Mononuclear cell (primary cell): ENCODE data around the gene VPS45. TPM values are rescaled to one million over a fixed set of nuclear protein-coding genes. Genes with fewer than 3 reads are reported as not detected.
A peak's percentile ranks its signal among the peaks of the same experiment; 100 is the strongest.
"Not testable (repeated sequence)": the region's sequence is repeated elsewhere in the genome, so short reads cannot be mapped to it uniquely, and the experiment has no call there.

Experiments used
- H3K27me3 ChIP-seq: 2 replicates; pipeline ENCODE4 v1.6.0; 2011; ENCODE audit warnings: low read length, control low read depth; ENCODE audit not compliant: insufficient read depth
- H3K4me1 ChIP-seq: 2 replicates; pipeline ENCODE4 v1.5.1; 2011; ENCODE audit warnings: mild to moderate bottlenecking, low read length, control low read depth; ENCODE audit not compliant: insufficient read depth
- H3K4me3 ChIP-seq: 2 replicates; pipeline ENCODE4 v1.5.1; 2011; ENCODE audit warnings: mild to moderate bottlenecking, low read length, moderate library complexity
- H3K9me3 ChIP-seq: 2 replicates; pipeline ENCODE4 v1.5.1; 2011; ENCODE audit warnings: low read depth, mild to moderate bottlenecking, control low read depth, low read length
- total RNA-seq: library from RNA; depleted of rRNA; stranded (reverse); fragments of >200 nt; gene quantifications from one replicate; pipeline ENCODE4 v1.2.3, GENCODE V29; 2012

The VPS45 gene
- total RNA-seq, 1 donor = 11.5 TPM

DNA sequence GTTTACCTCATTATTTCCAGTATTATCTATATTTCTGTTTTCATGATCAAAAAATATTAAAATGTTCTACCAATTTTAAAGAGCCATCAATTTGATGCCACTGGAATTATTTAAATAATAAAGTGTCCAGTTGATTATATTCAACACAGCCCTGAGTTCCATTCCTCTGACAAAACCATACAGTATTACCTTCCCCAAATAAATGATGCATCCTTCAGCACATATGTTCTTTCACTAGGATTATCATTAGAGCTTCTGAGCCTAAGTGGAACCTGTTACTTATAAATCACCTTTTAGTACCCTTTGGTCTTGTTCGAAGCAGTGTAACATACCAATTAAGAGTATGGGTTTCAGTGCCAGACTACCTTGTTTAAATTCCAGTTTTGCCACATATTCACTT, 64.8 kb downstream of the VPS45 start:
- Histone ChIP-seq H3K4me1 (peaks cover 2% of the 10 kb centered on the region), H3K4me3 (no peak overlapping the region), H3K27me3 (no peaks in the 10 kb centered on the region), H3K9me3 (no peaks in the 10 kb centered on the region)

DNA sequence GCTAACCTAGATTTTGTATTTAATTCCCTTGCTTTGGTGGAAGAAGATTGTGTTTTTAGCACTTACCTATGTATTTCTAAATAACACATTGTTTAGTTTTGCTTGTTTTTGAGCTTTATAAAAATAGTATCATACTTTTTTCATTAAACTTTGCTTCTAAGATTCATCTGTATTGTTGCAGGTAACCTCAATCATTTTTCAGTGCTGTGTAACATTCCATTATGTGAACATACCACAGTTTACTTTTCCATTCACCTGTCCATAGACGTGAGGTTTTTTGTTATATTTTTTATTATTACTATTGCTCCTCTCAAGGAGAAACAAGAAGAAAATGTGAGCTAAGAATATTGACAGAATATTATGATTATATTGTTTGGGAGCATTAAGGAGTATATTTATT, 67.0 kb downstream of the VPS45 start:
- Histone ChIP-seq H3K4me1 (no peaks in the 10 kb centered on the region), H3K4me3 (no peak overlapping the region), H3K27me3 (no peaks in the 10 kb centered on the region), H3K9me3 (no peaks in the 10 kb centered on the region)

DNA sequence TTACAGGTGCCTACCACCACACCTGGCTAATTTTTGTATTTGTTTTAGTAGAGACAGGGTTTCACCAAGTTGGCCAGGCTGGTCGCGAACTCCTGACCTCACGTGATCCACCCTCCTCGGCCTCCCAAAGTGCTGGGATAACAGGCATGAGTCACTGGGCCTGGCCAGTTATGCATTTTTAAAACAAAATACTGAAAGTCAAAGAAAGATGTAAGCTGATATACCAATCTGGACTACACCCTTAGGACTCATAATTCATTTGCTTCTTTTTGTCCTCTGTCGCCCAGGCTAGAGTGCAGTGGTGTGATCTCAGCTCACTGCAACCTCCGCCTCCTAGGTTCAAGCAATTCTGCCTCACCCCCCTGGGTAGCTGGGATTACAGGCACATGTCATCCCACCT, 67.8 kb downstream of the VPS45 start:
- H3K9me3 ChIP-seq, H3K27me3 ChIP-seq, H3K4me3 ChIP-seq: not testable (repeated sequence)

DNA sequence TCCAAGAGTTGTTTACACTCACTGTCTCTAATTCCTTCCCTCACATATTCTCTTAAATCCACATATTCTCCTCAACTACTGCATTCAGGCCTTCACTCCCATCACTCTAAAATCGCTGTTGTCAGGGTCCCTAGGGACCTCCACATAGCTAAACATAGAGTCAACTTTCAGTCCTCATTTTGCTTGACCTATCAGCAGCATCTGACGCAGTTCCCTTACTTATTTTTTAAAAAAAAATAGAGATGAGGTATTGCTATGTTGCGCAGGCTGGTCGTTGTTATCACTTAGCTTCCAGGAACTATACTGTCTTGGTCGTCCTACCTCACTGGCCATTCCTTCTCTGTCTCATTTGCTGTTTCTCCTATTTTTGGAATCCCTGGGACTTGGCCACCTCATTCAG, 70.5 kb downstream of the VPS45 start:
- Histone ChIP-seq H3K9me3 (no peaks in the 10 kb centered on the region), H3K4me1 (no peaks in the 10 kb centered on the region), H3K27me3 (no peaks in the 10 kb centered on the region), H3K4me3 (no peak overlapping the region)

More for the DNA sequence above, 67.8 kb downstream of the VPS45 start:
- not testable (repeated sequence) for H3K4me1 ChIP-seq

DNA sequence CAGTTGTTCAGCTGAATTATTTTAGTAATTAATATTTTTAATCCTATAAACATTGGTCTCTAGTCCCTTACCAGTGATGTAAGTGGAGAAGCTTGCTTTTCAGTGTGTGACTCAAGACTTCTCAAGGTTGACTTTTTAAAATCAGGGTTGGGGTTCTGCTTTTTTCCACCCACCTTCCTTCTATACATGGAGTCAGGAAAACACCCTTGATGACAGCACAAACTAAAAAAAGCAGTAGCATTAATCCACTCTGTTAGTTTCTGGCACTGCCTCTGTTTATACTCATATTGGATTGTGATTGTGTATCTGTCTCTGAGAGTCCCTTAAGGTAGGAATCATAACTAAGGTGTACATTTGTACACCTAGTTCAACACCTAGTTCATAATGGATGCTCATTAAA, 73.9 kb downstream of the VPS45 start:
- Histone ChIP-seq H3K4me3 (no peak overlapping the region), H3K9me3 (no peaks in the 10 kb centered on the region), H3K27me3 (no peaks in the 10 kb centered on the region), H3K4me1 (peaks cover 8% of the 10 kb centered on the region)

DNA sequence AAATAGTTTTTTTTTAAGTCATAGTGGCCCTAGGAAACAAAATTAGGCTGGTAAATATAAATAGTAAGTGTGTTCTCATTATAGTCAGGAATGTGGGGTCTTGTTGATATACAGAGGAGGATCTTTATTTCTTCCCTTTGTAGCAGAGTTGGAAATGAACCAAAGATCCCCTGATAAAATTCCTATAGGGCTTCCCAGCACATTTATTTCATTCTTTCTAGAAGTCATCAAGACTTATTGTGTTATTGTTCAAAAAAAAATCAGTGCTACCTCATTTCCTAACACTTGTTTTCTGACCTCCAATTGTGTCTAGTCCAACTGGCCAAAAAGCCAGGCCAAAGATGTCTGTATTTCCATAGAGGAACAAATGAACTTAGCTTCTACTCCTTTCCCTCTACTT, 74.5 kb downstream of the VPS45 start:
- Histone ChIP-seq H3K4me1 (peaks cover 12% of the 10 kb centered on the region), H3K27me3 (no peaks in the 10 kb centered on the region), H3K4me3 (no peak overlapping the region), H3K9me3 (no peaks in the 10 kb centered on the region)

DNA sequence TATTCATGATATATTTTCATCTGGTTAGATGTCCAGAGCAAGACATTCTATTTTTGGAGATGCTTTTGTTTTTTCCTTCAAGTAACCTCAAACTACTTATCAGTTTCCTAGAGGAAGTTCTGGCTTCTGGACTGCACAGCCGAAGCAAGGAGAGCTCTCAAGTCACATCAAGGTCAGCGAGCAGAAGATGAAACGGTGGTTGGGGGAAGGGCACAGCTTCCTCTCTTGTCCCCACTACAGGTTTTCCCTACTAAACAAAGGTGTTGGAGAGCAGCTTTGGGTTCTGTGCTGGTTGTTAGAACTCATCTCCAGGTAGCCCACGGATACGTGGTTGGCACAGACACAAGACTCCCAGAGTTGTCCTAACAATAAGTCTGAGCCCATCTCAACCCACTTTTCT, 77.0 kb downstream of the VPS45 start:
- H3K4me3 ChIP-seq = no peak overlapping the region
- H3K27me3 ChIP-seq = no peaks in the 10 kb centered on the region
- no peaks in the 10 kb centered on the region for H3K9me3 ChIP-seq
- H3K4me1 ChIP-seq = peaks cover 31% of the 10 kb centered on the region

DNA sequence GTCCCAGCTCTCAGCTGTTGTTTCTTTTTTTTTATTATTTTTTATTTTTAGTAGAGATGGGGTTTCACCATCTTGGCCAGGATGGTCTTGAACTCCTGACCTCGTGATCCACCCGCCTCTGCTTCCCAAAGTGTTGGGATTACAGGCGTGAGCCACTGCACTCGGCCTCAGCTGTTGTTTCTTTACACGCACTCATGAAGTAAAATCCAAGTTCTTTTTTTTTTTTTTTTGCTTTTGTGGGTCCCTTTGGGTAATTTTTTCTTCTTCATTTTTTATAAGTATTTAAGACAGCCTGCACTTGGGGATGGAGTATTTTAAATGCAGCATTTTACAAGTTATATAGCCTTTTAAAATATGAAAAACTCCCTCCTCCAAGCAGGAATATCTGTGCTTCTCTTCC, 78.4 kb downstream of the VPS45 start:
- peaks cover 34% of the 10 kb centered on the region for H3K4me1 ChIP-seq
- not testable (repeated sequence) for H3K9me3 ChIP-seq, H3K27me3 ChIP-seq, H3K4me3 ChIP-seq

DNA sequence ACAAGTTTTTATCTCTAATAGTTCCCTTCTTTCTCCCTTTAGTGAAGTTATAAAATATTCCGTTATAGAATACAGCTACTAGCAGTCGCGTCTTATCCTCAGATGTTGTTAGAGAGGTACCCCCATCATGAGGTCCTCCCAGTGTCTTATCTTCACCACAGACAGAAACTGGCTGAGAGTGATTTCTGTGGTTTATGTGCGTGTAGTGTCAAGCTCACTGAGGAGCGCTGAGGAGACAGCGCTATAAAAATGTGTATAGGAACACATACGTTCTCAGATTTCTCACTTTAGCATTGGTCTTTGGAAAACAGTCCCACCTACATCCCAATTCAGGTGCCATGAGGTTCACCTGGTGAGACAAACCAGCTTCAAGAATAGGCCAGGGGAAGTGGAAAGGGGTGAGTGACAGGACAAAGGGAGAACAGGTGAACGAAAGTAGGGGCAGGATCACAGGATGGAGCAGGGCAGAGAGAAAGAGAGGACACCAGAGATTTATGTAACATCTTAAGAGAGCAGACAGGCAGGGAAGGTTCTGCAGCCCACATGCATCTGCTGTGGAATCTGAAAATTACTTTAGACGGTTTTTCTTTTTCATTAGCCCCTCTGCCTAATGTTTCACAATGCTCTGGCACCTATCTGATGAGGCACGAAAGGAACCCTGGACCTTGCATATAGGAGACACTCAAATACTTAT, 79.4 kb downstream of the VPS45 start:
- H3K9me3 ChIP-seq = no peaks in the 10 kb centered on the region
- H3K4me1 ChIP-seq = peaks cover 43% of the 10 kb centered on the region
- no peaks in the 10 kb centered on the region for H3K27me3 ChIP-seq
- H3K4me3 ChIP-seq = no peak overlapping the region

DNA sequence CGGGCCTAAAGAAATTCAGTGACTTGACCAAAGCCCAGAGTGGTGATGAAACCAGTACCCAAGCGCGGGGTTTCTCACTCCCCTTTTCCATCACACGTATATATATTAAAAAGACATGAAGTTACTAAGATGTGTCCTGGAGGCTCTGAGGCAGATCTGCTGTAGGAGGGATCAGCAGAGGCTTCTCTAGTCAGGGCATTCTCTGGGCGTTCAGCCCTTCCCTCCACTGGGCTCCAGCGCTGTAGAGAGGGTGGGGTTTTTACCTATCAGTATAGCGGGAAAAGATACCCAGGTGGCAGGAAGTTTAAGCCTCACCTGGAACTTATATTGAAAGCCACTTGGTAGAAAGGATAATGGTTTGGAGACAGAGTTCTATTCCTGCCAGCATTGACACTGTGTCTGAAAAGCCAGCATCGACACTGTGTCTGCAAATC, 81.3 kb downstream of the VPS45 start:
- Histone ChIP-seq H3K4me1 (peaks cover 62% of the 10 kb centered on the region), H3K4me3 (peak overlapping the region; percentile 98), H3K9me3 (no peaks in the 10 kb centered on the region), H3K27me3 (no peaks in the 10 kb centered on the region)

DNA sequence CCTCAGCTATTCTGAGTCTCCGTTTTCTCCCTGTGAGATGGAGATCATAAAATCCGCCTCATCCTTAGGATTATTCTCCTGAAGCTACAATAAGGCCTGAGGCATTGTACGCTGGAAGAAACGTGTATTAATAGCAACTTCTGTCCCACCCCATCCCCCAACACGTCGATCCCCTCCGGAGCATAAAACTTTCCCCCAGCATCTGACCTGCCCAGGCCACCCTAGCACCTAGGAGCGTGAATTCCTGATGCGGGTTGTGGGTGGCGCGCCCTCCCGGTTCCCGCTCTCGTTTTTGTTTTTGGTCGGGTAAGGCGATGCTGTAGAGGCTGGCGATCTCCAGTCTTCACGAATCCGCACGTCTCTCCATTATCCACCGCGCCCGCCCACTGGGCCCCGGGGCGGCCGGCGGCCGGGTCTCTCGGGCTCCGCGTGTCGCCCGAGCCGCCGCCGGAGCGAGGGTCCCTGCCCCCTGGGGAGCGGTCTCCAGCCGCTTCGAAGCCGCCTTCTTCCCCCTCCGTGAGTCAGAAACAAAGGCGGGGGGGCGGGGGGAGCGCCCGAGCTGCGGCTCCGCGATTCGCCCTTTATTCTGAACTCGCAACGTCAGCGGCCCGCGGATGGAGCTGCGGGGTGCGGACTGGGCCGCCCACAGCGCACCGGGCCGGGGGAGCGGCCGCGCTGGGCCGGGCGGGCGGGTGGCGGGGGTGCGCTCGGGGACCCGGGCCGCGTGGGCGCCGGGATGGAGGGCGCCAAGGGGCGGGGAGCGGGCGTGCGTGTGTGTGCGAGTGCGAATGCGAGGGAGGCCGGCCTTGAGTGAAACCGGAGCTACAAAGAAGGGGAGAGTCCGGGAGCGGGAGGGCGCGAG, 81.9 kb downstream of the VPS45 start, which contains the start of gene PLEKHO1:
PLEKHO1 (plus strand) TSS at position 646 of the 862 bp plus-strand sequence. CDS start 342 bp downstream, outside the sequence.
- no peaks in the 10 kb centered on the region for H3K27me3 ChIP-seq
- H3K4me1 ChIP-seq = peaks cover 66% of the 10 kb centered on the region
- H3K4me3 ChIP-seq = peak within 1 kb of the TSS; percentile 98
- H3K9me3 ChIP-seq = no peaks in the 10 kb centered on the region

DNA sequence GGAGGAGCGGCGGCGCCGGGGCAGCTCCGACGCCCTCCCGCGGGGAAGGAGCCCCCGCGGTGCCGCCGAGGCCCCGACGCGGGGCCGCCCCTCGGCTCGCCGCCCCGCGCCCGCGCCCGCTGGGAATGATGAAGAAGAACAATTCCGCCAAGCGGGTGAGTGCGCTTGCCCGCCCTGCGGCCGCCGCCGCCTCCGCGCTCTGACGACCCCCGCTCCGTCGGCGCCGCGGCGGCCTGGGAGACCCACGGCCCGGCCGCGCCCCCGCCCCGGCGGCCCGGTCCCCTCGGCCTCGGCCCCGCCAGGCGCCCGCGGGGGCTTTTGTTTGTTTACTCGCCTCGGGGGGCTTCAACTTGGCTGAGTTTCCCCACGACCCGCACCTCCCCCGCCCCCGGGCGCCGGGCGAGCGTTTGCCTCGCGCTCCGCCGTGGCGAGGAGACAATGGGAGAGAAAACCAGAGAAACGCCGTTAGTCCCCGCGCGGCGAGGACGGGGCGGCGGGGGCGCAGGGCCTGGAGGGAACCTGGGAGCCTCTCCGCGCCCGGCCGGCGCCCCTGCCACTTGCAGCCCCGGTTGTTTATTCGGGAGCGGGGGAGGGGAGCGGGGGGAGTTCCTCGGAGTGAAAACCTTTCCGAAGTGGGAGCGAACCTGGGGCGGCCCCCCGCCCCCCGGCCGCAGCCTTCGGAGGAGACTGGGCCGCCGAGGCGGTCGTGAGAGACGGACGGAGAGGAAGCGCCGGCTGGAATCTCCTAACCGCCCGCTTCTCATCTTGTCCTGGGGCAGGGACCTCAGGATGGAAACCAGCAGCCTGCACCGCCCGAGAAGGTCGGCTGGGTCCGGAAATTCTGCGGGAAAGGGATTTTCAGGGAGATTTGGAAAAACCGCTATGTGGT, 82.8 kb downstream of the VPS45 start:
- peaks cover 69% of the 10 kb centered on the region for H3K4me1 ChIP-seq
- H3K9me3 ChIP-seq = no peaks in the 10 kb centered on the region
- H3K4me3 ChIP-seq = peak overlapping the region; percentile 98
- no peaks in the 10 kb centered on the region for H3K27me3 ChIP-seq

DNA sequence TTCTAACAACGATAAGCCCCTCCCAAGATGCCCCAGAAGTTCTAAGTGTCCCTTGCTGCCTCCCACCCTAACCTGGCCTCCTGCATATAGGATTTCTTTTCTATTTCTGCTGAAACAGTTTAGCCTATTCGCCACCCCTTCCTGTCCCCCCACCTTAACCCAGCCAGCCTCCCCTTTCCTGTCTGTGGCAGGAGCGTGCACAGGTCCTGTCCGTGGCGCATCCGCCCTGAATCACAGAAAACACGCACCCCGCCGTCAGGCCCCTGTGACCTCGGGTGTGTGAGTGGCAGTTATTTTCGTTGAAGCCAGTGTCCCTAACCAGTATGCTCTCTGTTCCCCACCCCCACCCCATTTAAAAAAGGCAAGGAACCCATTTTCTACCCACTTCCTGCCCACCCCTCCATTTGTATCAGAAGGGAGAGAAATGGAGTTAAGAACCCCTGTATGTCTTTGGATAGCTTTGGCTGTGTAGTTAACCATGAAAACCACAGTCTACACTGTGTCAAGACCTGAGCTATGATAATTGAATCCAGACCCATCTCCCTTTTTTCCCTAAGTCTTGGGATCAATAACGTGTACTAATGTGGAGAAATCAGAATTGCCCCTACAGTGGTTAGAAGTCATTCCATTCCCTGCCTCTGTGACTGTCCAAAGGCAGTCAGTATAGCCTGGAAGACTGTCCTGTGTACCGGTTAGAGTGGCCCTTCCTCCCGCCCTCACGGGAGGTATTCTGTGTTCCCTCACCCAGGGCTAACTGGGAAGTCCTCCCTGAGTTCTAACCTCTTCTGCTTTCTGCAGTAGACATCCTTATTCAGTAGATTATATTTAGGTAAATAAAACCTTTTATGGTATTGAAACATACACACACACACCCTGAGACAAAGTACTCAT, 84.0 kb downstream of the VPS45 start:
- no peaks in the 10 kb centered on the region for H3K9me3 ChIP-seq
- H3K4me1 ChIP-seq = peaks cover 80% of the 10 kb centered on the region
- peak overlapping the region; percentile 98 for H3K4me3 ChIP-seq

DNA sequence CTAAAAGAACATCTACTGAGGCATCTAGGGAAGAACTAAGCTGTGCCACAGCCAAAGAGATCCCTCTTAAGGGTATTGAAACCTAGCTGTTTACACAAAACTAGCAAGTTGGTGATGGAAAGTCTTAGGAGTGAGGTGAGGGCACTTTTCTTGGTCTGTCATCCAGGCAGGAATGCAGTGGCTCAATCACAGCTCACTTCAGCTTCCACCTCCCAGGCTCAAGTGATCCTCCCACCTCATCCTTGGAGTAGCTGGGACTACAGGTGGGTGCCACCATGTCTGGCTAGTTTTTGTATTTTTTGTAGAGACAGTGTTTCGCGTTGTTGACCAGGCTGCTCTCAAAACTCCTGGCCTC, 84.6 kb downstream of the VPS45 start:
- Histone ChIP-seq H3K9me3 (no peaks in the 10 kb centered on the region), H3K4me3 (peak overlapping the region; percentile 98), H3K4me1 (peaks cover 80% of the 10 kb centered on the region), H3K27me3 (no peaks in the 10 kb centered on the region)

More for the DNA sequence above, 84.0 kb downstream of the VPS45 start:
- no peaks in the 10 kb centered on the region for H3K27me3 ChIP-seq
